ENCODE results near the gene PIGH. TPM values are rescaled to one million over a fixed set of nuclear protein-coding genes. Genes with fewer than 3 reads are reported as not detected.

Gene PIGH
- total RNA-seq, 1 donor from 2014 or later: 18.3 TPM

- no peak for DNase-seq (ENCODE audit: extremely low spot score, unreplicated experiment)
- H3K36me3 Mint-ChIP-seq (ENCODE audit: unreplicated experiment): no peaks in the 10 kb centered on the region
- no peaks in the 10 kb centered on the region for H3K4me1 Mint-ChIP-seq (ENCODE audit: unreplicated experiment)
- no peak overlapping the region for H3K4me3 Mint-ChIP-seq (ENCODE audit: unreplicated experiment)
- H3K27ac Mint-ChIP-seq (ENCODE audit: unreplicated experiment): no peak overlapping the region
- no peak for TF ChIP-seq CTCF (IDR thresholded peaks at IDR 0.05)
- H3K9me3 Mint-ChIP-seq (ENCODE audit: unreplicated experiment): no peaks in the 10 kb centered on the region
- no peaks in the 10 kb centered on the region for H3K27me3 Mint-ChIP-seq (ENCODE audit: unreplicated experiment)
Observed at GRCh38 chr14:67581643-67582042, 18.4 kb downstream of the PIGH start.

- H3K36me3 Mint-ChIP-seq (ENCODE audit: unreplicated experiment): no peaks in the 10 kb centered on the region
- H3K4me1 Mint-ChIP-seq (ENCODE audit: unreplicated experiment): no peaks in the 10 kb centered on the region
- TF ChIP-seq CTCF (IDR thresholded peaks at IDR 0.05): no peak
- DNase-seq (ENCODE audit: extremely low spot score, unreplicated experiment): no peak
- H3K27me3 Mint-ChIP-seq (ENCODE audit: unreplicated experiment): no peaks in the 10 kb centered on the region
- H3K9me3 Mint-ChIP-seq (ENCODE audit: unreplicated experiment): no peaks in the 10 kb centered on the region
- H3K27ac Mint-ChIP-seq (ENCODE audit: unreplicated experiment): no peak overlapping the region
- no peak overlapping the region for H3K4me3 Mint-ChIP-seq (ENCODE audit: unreplicated experiment)
Observed at GRCh38 chr14:67580336-67581171, 19.5 kb downstream of the PIGH start.

- H3K9me3 Mint-ChIP-seq (ENCODE audit: unreplicated experiment): no peaks in the 10 kb centered on the region
- H3K27ac Mint-ChIP-seq (ENCODE audit: unreplicated experiment): no peak overlapping the region
- TF ChIP-seq CTCF (IDR thresholded peaks at IDR 0.05): no peak
- no peaks in the 10 kb centered on the region for H3K36me3 Mint-ChIP-seq (ENCODE audit: unreplicated experiment)
- no peak overlapping the region for H3K4me3 Mint-ChIP-seq (ENCODE audit: unreplicated experiment)
- H3K4me1 Mint-ChIP-seq (ENCODE audit: unreplicated experiment): no peaks in the 10 kb centered on the region
- H3K27me3 Mint-ChIP-seq (ENCODE audit: unreplicated experiment): no peaks in the 10 kb centered on the region
- no peak for DNase-seq (ENCODE audit: extremely low spot score, unreplicated experiment)
Observed at GRCh38 chr14:67579636-67580035, 20.4 kb downstream of the PIGH start.

- TF ChIP-seq CTCF (IDR thresholded peaks at IDR 0.05): no peak
Observed at GRCh38 chr14:67579040-67579439, 21.0 kb downstream of the PIGH start.

GRCh38 chr14:67577909-67578749 is 21.9 kb downstream of the PIGH start:
- H3K27me3 Mint-ChIP-seq (ENCODE audit: unreplicated experiment): no peaks in the 10 kb centered on the region
- no peak overlapping the region for H3K4me3 Mint-ChIP-seq (ENCODE audit: unreplicated experiment)
- no peak for TF ChIP-seq CTCF (IDR thresholded peaks at IDR 0.05)
- H3K4me1 Mint-ChIP-seq (ENCODE audit: unreplicated experiment): no peaks in the 10 kb centered on the region
- no peak overlapping the region for H3K27ac Mint-ChIP-seq (ENCODE audit: unreplicated experiment)
- H3K36me3 Mint-ChIP-seq (ENCODE audit: unreplicated experiment): no peaks in the 10 kb centered on the region
- no peak for DNase-seq (ENCODE audit: extremely low spot score, unreplicated experiment)
- H3K9me3 Mint-ChIP-seq (ENCODE audit: unreplicated experiment): no peaks in the 10 kb centered on the region

More at GRCh38 chr14:67579040-67579439, 21.0 kb downstream of the PIGH start:
- Mint-ChIP-seq H3K4me1 (ENCODE audit: unreplicated experiment) (no peaks in the 10 kb centered on the region), H3K36me3 (ENCODE audit: unreplicated experiment) (no peaks in the 10 kb centered on the region), H3K27ac (ENCODE audit: unreplicated experiment) (no peak overlapping the region), H3K9me3 (ENCODE audit: unreplicated experiment) (no peaks in the 10 kb centered on the region), H3K4me3 (ENCODE audit: unreplicated experiment) (no peak overlapping the region), H3K27me3 (ENCODE audit: unreplicated experiment) (no peaks in the 10 kb centered on the region)
- DNase-seq (ENCODE audit: extremely low spot score, unreplicated experiment): no peak

Measured in osteocyte (in vitro differentiated cells).